A204.1 (cell line): Measurements from ENCODE around the gene PCYOX1L.

Source experiments
- FAIRE-seq: peaks from 2 replicates; lab custom pipeline; 2012; peaks lifted over from hg19 to GRCh38; lab: Jason Lieb, UNC

PCYOX1L gene

GRCh38 chr5:149357370-149358293 is at the start of gene PCYOX1L:
Gene PCYOX1L (plus strand): TSS chr5:149358046. CDS start chr5:149358069, 23 bp downstream.
- FAIRE-seq = peak; percentile 73

- no peak for FAIRE-seq
Measured at GRCh38 chr5:149309354-149309753, 48.5 kb upstream of the PCYOX1L start.

- FAIRE-seq = no peak
Measured at GRCh38 chr5:149310488-149310887, 47.4 kb upstream of the PCYOX1L start.

- FAIRE-seq = no peak
Measured at GRCh38 chr5:149310947-149311658, 46.7 kb upstream of the PCYOX1L start.

- FAIRE-seq = no peak
Measured at GRCh38 chr5:149313151-149313841, 44.5 kb upstream of the PCYOX1L start.

- no peak for FAIRE-seq
Measured at GRCh38 chr5:149314571-149315111, 43.2 kb upstream of the PCYOX1L start.

GRCh38 chr5:149315753-149316152 is 42.1 kb upstream of the PCYOX1L start:
- no peak for FAIRE-seq

- FAIRE-seq = peak; percentile 91
Measured at GRCh38 chr5:149317281-149318048, 40.4 kb upstream of the PCYOX1L start.

- FAIRE-seq = no peak
Measured at GRCh38 chr5:149319174-149319573, 38.7 kb upstream of the PCYOX1L start.

- no peak for FAIRE-seq
Measured at GRCh38 chr5:149320791-149321330, 37.0 kb upstream of the PCYOX1L start.

GRCh38 chr5:149322518-149322917 is 35.3 kb upstream of the PCYOX1L start:
- FAIRE-seq = no peak

- no peak for FAIRE-seq
Measured at GRCh38 chr5:149323210-149323609, 34.6 kb upstream of the PCYOX1L start.

- no peak for FAIRE-seq
Measured at GRCh38 chr5:149323621-149324205, 34.1 kb upstream of the PCYOX1L start.

GRCh38 chr5:149324641-149325040 is 33.2 kb upstream of the PCYOX1L start:
- FAIRE-seq = no peak

GRCh38 chr5:149325166-149325735 is 32.6 kb upstream of the PCYOX1L start:
- FAIRE-seq = no peak

- no peak for FAIRE-seq
Measured at GRCh38 chr5:149325894-149326293, 32.0 kb upstream of the PCYOX1L start.

- no peak for FAIRE-seq
Measured at GRCh38 chr5:149326611-149327010, 31.2 kb upstream of the PCYOX1L start.

- FAIRE-seq = no peak
Measured at GRCh38 chr5:149328177-149328576, 29.7 kb upstream of the PCYOX1L start.

GRCh38 chr5:149333711-149334443 is 24.0 kb upstream of the PCYOX1L start:
- FAIRE-seq = no peak

- FAIRE-seq = no peak
Measured at GRCh38 chr5:149337736-149338135, 20.1 kb upstream of the PCYOX1L start.
